ENCODE measurements around the gene ZNF502.

The ZNF502 gene

DNA sequence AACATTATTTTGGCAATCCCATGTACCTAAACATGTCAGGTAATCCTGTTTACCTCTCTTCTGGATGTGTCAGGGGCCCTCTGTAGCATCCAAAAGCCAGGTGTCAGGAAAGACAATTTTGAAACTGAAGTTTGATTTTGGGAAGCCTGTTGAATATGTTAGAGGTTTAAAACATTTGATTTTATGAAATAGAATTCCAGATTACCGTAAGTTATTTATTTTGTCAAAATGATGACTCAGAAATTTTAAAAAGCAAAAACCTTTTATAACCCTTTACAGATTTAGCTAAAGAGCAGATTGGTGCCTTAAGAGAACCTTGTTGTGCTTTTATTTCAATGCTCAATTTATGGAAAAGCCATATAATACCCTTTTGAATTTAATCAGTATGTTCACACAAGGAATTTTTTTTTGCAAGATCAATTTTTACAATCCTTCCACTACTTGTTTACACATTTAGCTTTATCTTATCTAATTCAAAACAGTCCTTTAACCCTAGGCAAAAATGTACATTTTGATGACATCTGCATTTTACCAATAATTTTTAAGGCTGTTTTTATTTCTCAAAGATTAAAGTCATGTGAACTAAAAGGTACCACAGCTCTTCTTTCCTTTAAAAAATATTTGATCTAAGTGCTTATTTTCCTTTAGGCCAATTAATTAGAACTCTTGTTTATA, 59.1 kb downstream of the ZNF502 start:
- DNase-seq: no peak

DNA sequence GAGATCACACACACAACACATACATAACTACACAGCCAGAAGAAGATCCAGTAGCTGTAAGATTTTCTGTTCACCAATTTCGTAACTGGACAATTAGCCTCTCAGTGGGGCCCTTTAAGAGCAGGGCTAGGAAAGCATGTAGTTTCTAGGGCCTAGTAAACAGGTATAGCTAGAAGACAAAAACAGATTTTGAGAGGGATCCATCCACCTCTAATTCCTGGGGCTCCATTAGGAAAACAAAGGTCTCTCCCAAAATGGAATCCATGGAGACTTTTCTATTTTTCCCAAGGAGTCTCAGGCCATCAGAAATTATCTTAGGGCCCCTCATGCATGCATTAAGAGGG, 59.6 kb downstream of the ZNF502 start:
- DNase-seq: no peak

Measured in stimulated activated CD4-positive, alpha-beta T cell treated with anti-CD3 and anti-CD28 coated beads, Interleukin-4, amount 100 ng/mL, for 1 hour (primary cell).